ENCODE measurements around the gene ARID1B.

DNA sequence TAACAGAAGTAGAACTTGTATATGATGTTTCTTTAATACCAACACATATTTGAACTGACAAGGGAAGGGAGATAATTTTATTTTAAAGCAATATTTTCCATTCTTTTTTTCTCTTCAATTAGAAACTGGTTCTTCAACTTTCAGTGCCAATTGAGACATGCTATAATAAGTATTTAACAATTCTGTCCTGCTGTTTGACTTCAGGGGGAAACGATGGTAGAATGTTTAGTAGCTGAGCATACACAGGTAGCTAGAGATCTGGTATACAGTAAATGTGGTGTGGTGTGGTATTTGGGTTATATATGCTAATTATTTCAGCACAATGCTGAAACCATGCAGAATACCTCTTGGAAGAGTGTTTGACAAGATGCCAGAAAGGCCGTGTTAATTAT lies 156.9 kb downstream of the ARID1B start:
- TF ChIP-seq, protein P1, sequence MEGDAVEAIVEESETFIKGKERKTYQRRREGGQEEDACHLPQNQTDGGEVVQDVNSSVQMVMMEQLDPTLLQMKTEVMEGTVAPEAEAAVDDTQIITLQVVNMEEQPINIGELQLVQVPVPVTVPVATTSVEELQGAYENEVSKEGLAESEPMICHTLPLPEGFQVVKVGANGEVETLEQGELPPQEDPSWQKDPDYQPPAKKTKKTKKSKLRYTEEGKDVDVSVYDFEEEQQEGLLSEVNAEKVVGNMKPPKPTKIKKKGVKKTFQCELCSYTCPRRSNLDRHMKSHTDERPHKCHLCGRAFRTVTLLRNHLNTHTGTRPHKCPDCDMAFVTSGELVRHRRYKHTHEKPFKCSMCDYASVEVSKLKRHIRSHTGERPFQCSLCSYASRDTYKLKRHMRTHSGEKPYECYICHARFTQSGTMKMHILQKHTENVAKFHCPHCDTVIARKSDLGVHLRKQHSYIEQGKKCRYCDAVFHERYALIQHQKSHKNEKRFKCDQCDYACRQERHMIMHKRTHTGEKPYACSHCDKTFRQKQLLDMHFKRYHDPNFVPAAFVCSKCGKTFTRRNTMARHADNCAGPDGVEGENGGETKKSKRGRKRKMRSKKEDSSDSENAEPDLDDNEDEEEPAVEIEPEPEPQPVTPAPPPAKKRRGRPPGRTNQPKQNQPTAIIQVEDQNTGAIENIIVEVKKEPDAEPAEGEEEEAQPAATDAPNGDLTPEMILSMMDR (IDR thresholded peaks at IDR 0.05), result no peak
- no peak for TF ChIP-seq POLR2A (IDR thresholded peaks at IDR 0.05)
